H1 (cell line): ENCODE data around the gene MYH9. TPM values are rescaled to one million over a fixed set of nuclear protein-coding genes. Genes with fewer than 3 reads are reported as not detected.

Experiments
- CTCF ChIA-PET: fragments of 300-600 bp; sonication (Branson Sonifier 250); formaldehyde crosslinking; loops from one replicate; lab custom pipeline; 2021; ENCODE audit not compliant: partially characterized antibody; lab: Charles Lee
- POLR2A ChIA-PET: fragments of 300-600 bp; sonication (Branson Sonifier 250); formaldehyde crosslinking; loops from one replicate; lab custom pipeline; 2021; ENCODE audit warnings: inconsistent platforms; ENCODE audit not compliant: partially characterized antibody; lab: Charles Lee
- DNase-seq, 2 experiments: peaks; one replicate each; pipeline versions ENCODE4 v3.0.0 to v3.0.0-alpha.2; 2010 to 2022; ENCODE audit warnings: low spot score in 2 of 2, low read depth in 1 of 2, mixed read lengths in 1 of 2
- FAIRE-seq: peaks from 2 replicates; lab custom pipeline; 2011; peaks lifted over from hg19 to GRCh38; lab: Jason Lieb, UNC
- H2AFZ ChIP-seq: 2 replicates; pipeline ENCODE4 v1.8.1; 2012; ENCODE audit warnings: low read length, inconsistent platforms
- H2AK5ac ChIP-seq: 2 replicates; pipeline ENCODE4 v1.6.1; 2013; ENCODE audit warnings: low read depth, low read length
- H2BK120ac ChIP-seq: replicated peaks from 2 replicates; pipeline ENCODE3; 2013; ENCODE audit warnings: low read depth, low read length, inconsistent platforms
- H2BK12ac ChIP-seq: 2 replicates; pipeline ENCODE4 v1.6.1; 2013; ENCODE audit warnings: low read depth, low read length
- H2BK15ac ChIP-seq: 2 replicates; pipeline ENCODE4 v1.6.1; 2013; ENCODE audit warnings: low read length
- H2BK20ac ChIP-seq: 2 replicates; pipeline ENCODE4 v1.6.1; 2013; ENCODE audit warnings: low read length
- H2BK5ac ChIP-seq: 2 replicates; pipeline ENCODE4 v1.6.1; 2013; ENCODE audit warnings: low read depth, low read length
- H3K14ac ChIP-seq: 2 replicates; pipeline ENCODE4 v1.6.1; 2013; ENCODE audit warnings: inconsistent platforms; ENCODE audit not compliant: insufficient read length
- H3K18ac ChIP-seq: 2 replicates; pipeline ENCODE4 v1.6.1; 2013; ENCODE audit warnings: low read length; ENCODE audit errors: extremely low read depth
- H3K23ac ChIP-seq: 2 replicates; pipeline ENCODE4 v1.6.1; 2013; ENCODE audit warnings: inconsistent platforms; ENCODE audit not compliant: insufficient read length
- H3K23me2 ChIP-seq: 2 replicates; pipeline ENCODE4 v1.6.1; 2013; ENCODE audit warnings: low read depth, low read length
- H3K27ac ChIP-seq: 2 replicates; pipeline ENCODE4 v1.6.1; 2011; ENCODE audit warnings: low read depth, low read length, inconsistent platforms
- H3K27me3 ChIP-seq, 4 experiments: replicated peaks in 1 of 4; 1 replicate in 1 of 4; 2 replicates in 3 of 4; pipeline versions ENCODE4 v1.6.1 to v1.8.1; 2011 to 2013; ENCODE audit warnings: low read length in 3 of 4, mild to moderate bottlenecking in 3 of 4, inconsistent platforms in 2 of 4, mixed read lengths in 2 of 4, moderate library complexity in 1 of 4; ENCODE audit not compliant: control insufficient read depth in 3 of 4, insufficient read depth in 3 of 4; ENCODE audit errors: extremely low read depth in 1 of 4
- H3K36me3 ChIP-seq, 4 experiments: 2 replicates each; pipeline versions ENCODE4 v1.6.1 to v1.8.1; 2011 to 2013; ENCODE audit warnings: mild to moderate bottlenecking in 4 of 4, low read length in 3 of 4, moderate library complexity in 2 of 4, control low read depth in 1 of 4, inconsistent platforms in 1 of 4; ENCODE audit not compliant: insufficient read depth in 4 of 4, control insufficient read depth in 2 of 4
- H3K4ac ChIP-seq: replicated peaks from 2 replicates; pipeline ENCODE3; 2013; ENCODE audit warnings: low read length, low read depth, mixed read lengths, inconsistent platforms; ENCODE audit not compliant: insufficient read length
- H3K4me1 ChIP-seq, 4 experiments: replicated peaks in 1 of 4; 1 replicate in 1 of 4; 2 replicates in 3 of 4; pipeline versions ENCODE4 v1.6.1 to v1.8.1; 2011 to 2013; ENCODE audit warnings: low read length in 3 of 4, inconsistent platforms in 2 of 4, mixed read lengths in 1 of 4; ENCODE audit not compliant: insufficient read depth in 4 of 4, control insufficient read depth in 3 of 4
- H3K4me2 ChIP-seq, 2 experiments: 2 replicates each; pipeline versions ENCODE4 v1.6.1 to v1.8.1; 2011 to 2013; ENCODE audit warnings: low read depth in 2 of 2, low read length in 2 of 2, control low read depth in 1 of 2, inconsistent platforms in 1 of 2, mild to moderate bottlenecking in 1 of 2; ENCODE audit not compliant: insufficient read depth in 1 of 2
- H3K4me3 ChIP-seq, 4 experiments: fragments of 200-600, 300-600 bp in 1 of 4; sonication (generic), shearing (Covaris generic), sonication (Bioruptor Twin) in 1 of 4; 2 replicates each; pipeline versions ENCODE4 v1.5.1 to v1.8.1; 2011 to 2016; ENCODE audit warnings: low read length in 4 of 4, low read depth in 3 of 4, control low read depth in 2 of 4, inconsistent platforms in 2 of 4, mild to moderate bottlenecking in 2 of 4, mixed read lengths in 1 of 4, moderate library complexity in 1 of 4; ENCODE audit not compliant: insufficient read depth in 2 of 4; ENCODE audit errors: extremely low read depth in 1 of 4
- H3K56ac ChIP-seq: replicated peaks from 2 replicates; pipeline ENCODE3; 2013; ENCODE audit warnings: low read depth, mild to moderate bottlenecking, mixed read lengths, low read length, inconsistent platforms; ENCODE audit not compliant: insufficient read length
- H3K79me1 ChIP-seq: 2 replicates; pipeline ENCODE4 v1.6.1; 2013; ENCODE audit warnings: low read depth, low read length, control low read depth
- H3K79me2 ChIP-seq, 2 experiments: 2 replicates each; pipeline versions ENCODE4 v1.6.1 to v1.8.1; 2012 to 2013; ENCODE audit warnings: low read length in 2 of 2, mild to moderate bottlenecking in 2 of 2, inconsistent platforms in 1 of 2; ENCODE audit not compliant: insufficient read depth in 2 of 2, control insufficient read depth in 1 of 2
- H3K9ac ChIP-seq, 4 experiments: replicated peaks in 1 of 4; 1 replicate in 1 of 4; 2 replicates in 3 of 4; pipeline versions ENCODE4 v1.6.1 to v1.8.1; 2011 to 2013; ENCODE audit warnings: low read depth in 3 of 4, low read length in 3 of 4, control low read depth in 2 of 4, mild to moderate bottlenecking in 2 of 4, moderate library complexity in 2 of 4, inconsistent platforms in 1 of 4; ENCODE audit errors: extremely low read depth in 1 of 4
- H3K9me3 ChIP-seq, 2 experiments: 2 replicates each; pipeline versions ENCODE4 v1.6.1 to v1.8.1; 2012 to 2013; ENCODE audit warnings: mild to moderate bottlenecking in 2 of 2, moderate library complexity in 2 of 2, control low read depth in 1 of 2, inconsistent platforms in 1 of 2, low read depth in 1 of 2, low read length in 1 of 2, mixed read lengths in 1 of 2; ENCODE audit not compliant: insufficient read depth in 2 of 2
- H4K20me1 ChIP-seq, 2 experiments: replicated peaks in 1 of 2; 2 replicates each; pipeline versions ENCODE3 to v1.8.1; 2011 to 2013; ENCODE audit warnings: inconsistent platforms in 2 of 2, low read length in 2 of 2, mild to moderate bottlenecking in 1 of 2; ENCODE audit not compliant: insufficient read depth in 2 of 2, control insufficient read depth in 1 of 2
- H4K5ac ChIP-seq: 2 replicates; pipeline ENCODE4 v1.6.1; 2013; ENCODE audit warnings: low read length, low read depth, mixed read lengths, inconsistent platforms; ENCODE audit not compliant: insufficient read length
- H4K8ac ChIP-seq: 2 replicates; pipeline ENCODE4 v1.8.0; 2013; ENCODE audit warnings: mild to moderate bottlenecking, moderate library complexity, low read length, inconsistent platforms; ENCODE audit not compliant: insufficient read depth; ENCODE audit errors: extremely low read depth
- H4K91ac ChIP-seq: replicated peaks from 2 replicates; pipeline ENCODE3; 2013; ENCODE audit warnings: low read length, mixed read lengths, inconsistent platforms; ENCODE audit not compliant: insufficient read length
- CEBPB ChIP-seq: IDR thresholded peaks from 2 replicates; pipeline ENCODE4 v1.6.1; 2012; ENCODE audit warnings: low read depth, low read length
- HDAC2 ChIP-seq, 2 experiments: fragments of 300-600 bp in 1 of 2; sonication (generic) in 1 of 2; IDR thresholded peaks; 2 replicates each; pipeline ENCODE4 v1.6.1; 2011 to 2012; ENCODE audit warnings: low read depth in 2 of 2, low read length in 2 of 2, mild to moderate bottlenecking in 2 of 2, moderate library complexity in 2 of 2, borderline replicate concordance in 1 of 2, inconsistent platforms in 1 of 2
- RXRA ChIP-seq: IDR thresholded peaks from 2 replicates; pipeline ENCODE4 v1.6.1; 2011; ENCODE audit warnings: low read depth, mild to moderate bottlenecking, low read length, moderate library complexity; ENCODE audit not compliant: insufficient read depth
- SIN3A ChIP-seq, 2 experiments: IDR thresholded peaks in 1 of 2; conservative IDR thresholded peaks in 1 of 2; 2 replicates each; pipeline ENCODE4 v1.6.1; 2011 to 2012; ENCODE audit warnings: low read length in 2 of 2, improper control_type of control experiment in 1 of 2, low read depth in 1 of 2, mild to moderate bottlenecking in 1 of 2
- SP1 ChIP-seq: IDR thresholded peaks from 2 replicates; pipeline ENCODE4 v1.6.1; 2011; ENCODE audit warnings: low read depth, low read length
- SUZ12 ChIP-seq: fragments of 200-600 bp; sonication (generic); IDR thresholded peaks from 2 replicates; pipeline ENCODE4 v1.6.1; 2012; ENCODE audit warnings: mild to moderate bottlenecking, inconsistent platforms, low read length, moderate library complexity, mixed read lengths
- YY1 ChIP-seq: IDR thresholded peaks from 2 replicates; pipeline ENCODE4 v1.6.1; 2011; ENCODE audit warnings: low read depth, mild to moderate bottlenecking, low read length
- WGBS, 2 experiments: shearing (Covaris generic) in 1 of 2; methylation state at CpG; one replicate each; pipeline versions ENCODE4 v1.1.6 to v1.1.7; 2013 to 2015; ENCODE audit warnings: low lambda C conversion rate in 2 of 2, mixed read lengths in 2 of 2, inconsistent platforms in 1 of 2, low coverage in 1 of 2, missing lambda C conversion rate in 1 of 2; ENCODE audit not compliant: insufficient replicate concordance in 2 of 2, insufficient coverage in 1 of 2, insufficient read length in 1 of 2; ENCODE audit errors: extremely low coverage in 1 of 2, missing lambda C conversion rate in 1 of 2; 5-methylcytosine and 5-hydroxymethylcytosine counted together
- polyA plus RNA-seq, 7 experiments: library from polyadenylated mRNA; depleted of rRNA in 3 of 7; stranded (reverse) in 5 of 7; unstranded in 2 of 7; fragments of >200 nt in 5 of 7; fragments of 200-250 nt in 2 of 7; gene quantifications; 1 replicate in 5 of 7; 2 replicates in 1 of 7; 4 replicates in 1 of 7; pipeline versions ENCODE4 v1.2.1 to v1.2.3, GENCODE V29; 2011 to 2013; ENCODE audit warnings: missing spikeins in 2 of 7, mixed read lengths in 2 of 7
- total RNA-seq: library from RNA; stranded (reverse); fragmentation: NEBNext Ultra II Directional; extraction: Animal tissue kit (Norgen Biotek cat#: 25700); gene quantifications from 2 replicates; pipeline ENCODE4 v1.2.1, GENCODE V29; 2021
- TF ChIP-seq, protein P1 (sequence below): IDR thresholded peaks from 2 replicates; pipeline ENCODE4 v1.6.1; 2012; ENCODE audit warnings: low read length, inconsistent platforms

Gene MYH9
- total and polyA plus RNA-seq, 2 of the 8 experiments (the other 6 are each of a cell fraction or from before 2014, with no cell fraction given) = 24.9 to 322 TPM

- 0 out of 2 replicates have a peak overlapping the region, but pooled peaks have one; percentile 23 for H4K8ac ChIP-seq
- H4K5ac ChIP-seq = no peak overlapping the region
- no peak overlapping the region for H3K14ac ChIP-seq
- no peak overlapping the region for H3K4ac ChIP-seq
- H4K20me1 ChIP-seq = peaks cover 6 to 27% of the 10 kb centered on the region in 2 experiments
- H3K4me2 ChIP-seq = no peak overlapping the region
- H3K56ac ChIP-seq = no peak overlapping the region
- no peaks in the 10 kb centered on the region for H3K9me3 ChIP-seq
- peak overlapping the region; percentile 72; the same call in 1 of the 2 replicates for H2AK5ac ChIP-seq
- H2AFZ ChIP-seq = no peak overlapping the region
- peak overlapping the region; percentile 26; the same call in 1 of the 2 replicates for H3K27ac ChIP-seq
- whole genome bisulfite sequencing, 2 experiments = 86% methylated on average over 21 of the region's 22 CpGs; no CpG with 5 or more reads in 1 of the 2 experiments
- no peak overlapping the region for H2BK120ac ChIP-seq
- H3K36me3 ChIP-seq = peaks cover 0 to 5% (median 4%) of the 10 kb centered on the region in 4 experiments; a peak in 3 of 8 replicates
- no peak for FAIRE-seq
- ChIA-PET CTCF (interaction anchor here (0.8 to 1.8 kb wide), 13 partner anchors 7 to 118 kb away, joined by 3 to 5 read pairs (median 4); no protein-coding TSS in a partner anchor), POLR2A (interaction anchor here (0.8 to 2.8 kb wide), 8 partner anchors 8 to 33 kb away, joined by 3 to 13 read pairs (median 6); no protein-coding TSS in a partner anchor)
- H3K4me1 ChIP-seq = peaks cover 5 to 30% (median 16%) of the 10 kb centered on the region in 4 experiments; a peak in 6 of 7 replicates
- peaks cover 22 to 88% of the 10 kb centered on the region in 2 experiments for H3K79me2 ChIP-seq
- H2BK12ac ChIP-seq = peak overlapping the region; percentile 80
- H3K79me1 ChIP-seq = peaks cover 27% of the 10 kb centered on the region
- peak overlapping the region; percentile 80; the same call in 1 of the 2 replicates for H2BK20ac ChIP-seq
- no peak overlapping the region for H4K91ac ChIP-seq
- H3K9ac ChIP-seq = peak overlapping the region in 2 of 4 experiments; percentile 3 to 4; a peak in 1 of 7 replicates
- H2BK5ac ChIP-seq = peak overlapping the region; percentile 63
- no peaks in the 10 kb centered on the region; the same call in 1 of the 2 replicates for H3K23me2 ChIP-seq
- H3K27me3 ChIP-seq = no peaks in the 10 kb centered on the region
- DNase-seq = no peak
- H2BK15ac ChIP-seq = peak overlapping the region; percentile 88; the same call in 1 of the 2 replicates
- H3K18ac ChIP-seq = no peak overlapping the region
- H3K4me3 ChIP-seq = no peak overlapping the region
- H3K23ac ChIP-seq = no peak overlapping the region
- TF ChIP-seq YY1 (no peak), SP1 (no peak), CEBPB (no peak), RXRA (no peak), SUZ12 (no peak), HDAC2 (IDR thresholded peaks at IDR 0.05; ENCODE audit: borderline replicate concordance in 1 of 2, low read depth in 2 of 2, low read length in 2 of 2) (no peak), SIN3A (conservative IDR thresholded peaks at IDR 0.05 in 1 of 2, IDR thresholded peaks at IDR 0.05 in 1 of 2; ENCODE audit: low read depth in 1 of 2, low read length in 2 of 2) (no peak)
- TF ChIP-seq, protein P1, sequence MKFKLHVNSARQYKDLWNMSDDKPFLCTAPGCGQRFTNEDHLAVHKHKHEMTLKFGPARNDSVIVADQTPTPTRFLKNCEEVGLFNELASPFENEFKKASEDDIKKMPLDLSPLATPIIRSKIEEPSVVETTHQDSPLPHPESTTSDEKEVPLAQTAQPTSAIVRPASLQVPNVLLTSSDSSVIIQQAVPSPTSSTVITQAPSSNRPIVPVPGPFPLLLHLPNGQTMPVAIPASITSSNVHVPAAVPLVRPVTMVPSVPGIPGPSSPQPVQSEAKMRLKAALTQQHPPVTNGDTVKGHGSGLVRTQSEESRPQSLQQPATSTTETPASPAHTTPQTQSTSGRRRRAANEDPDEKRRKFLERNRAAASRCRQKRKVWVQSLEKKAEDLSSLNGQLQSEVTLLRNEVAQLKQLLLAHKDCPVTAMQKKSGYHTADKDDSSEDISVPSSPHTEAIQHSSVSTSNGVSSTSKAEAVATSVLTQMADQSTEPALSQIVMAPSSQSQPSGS = no peak
Observed at GRCh38 chr22:36351921-36352802, 35.6 kb downstream of the MYH9 start.
